Type B pancreatic cell (in vitro differentiated cells): ENCODE results near the gene WNT3. TPM values are rescaled to one million over a fixed set of nuclear protein-coding genes. Genes with fewer than 3 reads are reported as not detected.

ENCODE experiments used
- DNase-seq: peaks from one replicate; pipeline ENCODE4 v3.0.0; 2021; ENCODE audit warnings: mixed read lengths; ENCODE audit not compliant: unreplicated experiment; ENCODE audit errors: extremely low spot score
- H3K27ac Mint-ChIP-seq: 2 replicates; pipeline ENCODE4 v1.8.0; 2021; ENCODE audit warnings: mild to moderate bottlenecking, mixed read lengths
- H3K27me3 Mint-ChIP-seq: 2 replicates; pipeline ENCODE4 v1.8.0; 2021; ENCODE audit warnings: mixed read lengths
- H3K36me3 Mint-ChIP-seq: 2 replicates; pipeline ENCODE4 v1.8.0; 2021; ENCODE audit warnings: mixed read lengths
- H3K4me1 Mint-ChIP-seq: one replicate; pipeline ENCODE4 v1.8.0; 2021; ENCODE audit warnings: mixed read lengths; ENCODE audit not compliant: unreplicated experiment
- H3K4me3 Mint-ChIP-seq: 2 replicates; pipeline ENCODE4 v1.8.0; 2021; ENCODE audit warnings: mild to moderate bottlenecking, mixed read lengths
- H3K9me3 Mint-ChIP-seq: 2 replicates; pipeline ENCODE4 v1.8.0; 2021; ENCODE audit warnings: mixed read lengths
- total RNA-seq: library from RNA; stranded (reverse); gene quantifications from 2 replicates; pipeline ENCODE4 v1.2.1, GENCODE V29; 2021; ENCODE audit warnings: low replicate concordance
- TF ChIP-seq, protein P1 (sequence below): fragments of 200-600 bp; sonication (generic); conservative IDR thresholded peaks from 2 replicates; pipeline ENCODE4 v1.5.0; 2021; ENCODE audit warnings: antibody characterized with exemption, mild to moderate bottlenecking

Gene WNT3
- total RNA-seq, 1 donor from 2014 or later: 14.1 TPM

DNA sequence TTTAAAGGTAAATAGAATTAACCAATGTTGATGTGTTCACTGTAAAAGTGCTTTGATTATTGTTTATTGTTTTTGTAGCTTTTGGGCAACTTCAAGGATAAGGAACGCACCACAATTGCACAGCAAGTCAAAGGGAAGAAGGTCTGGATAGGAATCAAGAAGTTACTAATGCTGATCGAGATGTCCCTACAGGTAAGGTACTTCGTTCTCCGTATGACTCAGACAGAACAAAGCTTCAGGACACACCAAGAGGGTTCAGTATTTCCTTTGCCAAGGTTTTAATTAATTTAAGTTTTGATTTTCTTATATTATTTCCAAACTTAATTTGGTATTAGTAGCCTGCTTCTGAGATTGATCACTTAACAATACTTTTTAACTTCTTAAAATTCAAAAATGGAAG lies 67.1 kb downstream of the WNT3 start:
- no peak overlapping the region for H3K4me3 Mint-ChIP-seq

DNA sequence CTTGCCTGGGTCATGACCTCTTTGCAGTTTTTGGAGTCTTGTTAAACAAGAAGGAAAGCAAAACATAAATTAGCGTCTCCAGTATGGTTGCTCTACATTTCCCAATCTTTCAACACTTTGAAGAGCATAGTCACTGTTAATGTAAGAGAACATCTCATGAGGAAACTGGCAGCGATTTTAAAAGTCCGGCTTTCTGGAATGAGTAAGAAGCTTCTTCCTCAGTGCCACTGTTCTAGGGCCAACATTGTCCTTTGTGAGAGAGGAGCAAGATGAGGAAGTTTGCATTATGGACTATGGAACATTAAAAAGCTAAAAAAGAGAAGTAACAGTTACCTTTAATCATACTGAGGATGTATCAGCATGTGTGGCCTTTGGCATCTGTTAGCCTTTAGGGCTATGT lies 73.1 kb downstream of the WNT3 start:
- DNase-seq: no peak
- Mint-ChIP-seq H3K4me1 (peaks cover 23% of the 10 kb centered on the region), H3K27ac (no peak overlapping the region), H3K4me3 (no peak overlapping the region), H3K9me3 (no peaks in the 10 kb centered on the region), H3K27me3 (no peaks in the 10 kb centered on the region), H3K36me3 (peaks cover 7% of the 10 kb centered on the region)
- TF ChIP-seq, protein P1, sequence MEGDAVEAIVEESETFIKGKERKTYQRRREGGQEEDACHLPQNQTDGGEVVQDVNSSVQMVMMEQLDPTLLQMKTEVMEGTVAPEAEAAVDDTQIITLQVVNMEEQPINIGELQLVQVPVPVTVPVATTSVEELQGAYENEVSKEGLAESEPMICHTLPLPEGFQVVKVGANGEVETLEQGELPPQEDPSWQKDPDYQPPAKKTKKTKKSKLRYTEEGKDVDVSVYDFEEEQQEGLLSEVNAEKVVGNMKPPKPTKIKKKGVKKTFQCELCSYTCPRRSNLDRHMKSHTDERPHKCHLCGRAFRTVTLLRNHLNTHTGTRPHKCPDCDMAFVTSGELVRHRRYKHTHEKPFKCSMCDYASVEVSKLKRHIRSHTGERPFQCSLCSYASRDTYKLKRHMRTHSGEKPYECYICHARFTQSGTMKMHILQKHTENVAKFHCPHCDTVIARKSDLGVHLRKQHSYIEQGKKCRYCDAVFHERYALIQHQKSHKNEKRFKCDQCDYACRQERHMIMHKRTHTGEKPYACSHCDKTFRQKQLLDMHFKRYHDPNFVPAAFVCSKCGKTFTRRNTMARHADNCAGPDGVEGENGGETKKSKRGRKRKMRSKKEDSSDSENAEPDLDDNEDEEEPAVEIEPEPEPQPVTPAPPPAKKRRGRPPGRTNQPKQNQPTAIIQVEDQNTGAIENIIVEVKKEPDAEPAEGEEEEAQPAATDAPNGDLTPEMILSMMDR: no peak

More for the DNA sequence above, 67.1 kb downstream of the WNT3 start:
- TF ChIP-seq, protein P1: no peak
- Mint-ChIP-seq H3K27ac (no peak overlapping the region), H3K36me3 (peaks cover 18% of the 10 kb centered on the region), H3K9me3 (no peaks in the 10 kb centered on the region), H3K27me3 (no peaks in the 10 kb centered on the region), H3K4me1 (peaks cover 2% of the 10 kb centered on the region)
- no peak for DNase-seq

DNA sequence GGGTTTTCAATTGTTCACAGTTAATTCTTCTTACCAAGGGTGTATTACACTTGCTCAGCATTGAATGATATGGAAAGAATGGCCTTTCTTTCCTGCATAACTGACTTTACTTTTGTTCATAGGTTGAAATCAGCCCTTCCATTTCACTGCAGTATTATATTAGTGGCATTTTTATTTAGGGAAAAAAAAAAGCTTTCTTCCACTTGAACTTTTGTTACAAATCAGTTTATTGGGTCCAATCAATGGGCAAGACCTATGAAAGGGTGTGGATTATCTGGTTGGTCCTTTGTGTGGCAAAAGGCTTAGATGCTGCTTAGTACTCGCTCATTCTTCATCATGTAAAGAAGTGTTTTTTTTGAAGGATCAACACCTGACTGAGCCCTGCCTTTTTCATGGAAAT lies 74.1 kb downstream of the WNT3 start:
- H3K4me1 Mint-ChIP-seq: peaks cover 28% of the 10 kb centered on the region
- H3K9me3 Mint-ChIP-seq: no peaks in the 10 kb centered on the region
- no peak overlapping the region for H3K4me3 Mint-ChIP-seq
- H3K27ac Mint-ChIP-seq: no peak overlapping the region
- TF ChIP-seq, protein P1: no peak
- peaks cover 7% of the 10 kb centered on the region for H3K36me3 Mint-ChIP-seq
- H3K27me3 Mint-ChIP-seq: no peaks in the 10 kb centered on the region
- no peak for DNase-seq

DNA sequence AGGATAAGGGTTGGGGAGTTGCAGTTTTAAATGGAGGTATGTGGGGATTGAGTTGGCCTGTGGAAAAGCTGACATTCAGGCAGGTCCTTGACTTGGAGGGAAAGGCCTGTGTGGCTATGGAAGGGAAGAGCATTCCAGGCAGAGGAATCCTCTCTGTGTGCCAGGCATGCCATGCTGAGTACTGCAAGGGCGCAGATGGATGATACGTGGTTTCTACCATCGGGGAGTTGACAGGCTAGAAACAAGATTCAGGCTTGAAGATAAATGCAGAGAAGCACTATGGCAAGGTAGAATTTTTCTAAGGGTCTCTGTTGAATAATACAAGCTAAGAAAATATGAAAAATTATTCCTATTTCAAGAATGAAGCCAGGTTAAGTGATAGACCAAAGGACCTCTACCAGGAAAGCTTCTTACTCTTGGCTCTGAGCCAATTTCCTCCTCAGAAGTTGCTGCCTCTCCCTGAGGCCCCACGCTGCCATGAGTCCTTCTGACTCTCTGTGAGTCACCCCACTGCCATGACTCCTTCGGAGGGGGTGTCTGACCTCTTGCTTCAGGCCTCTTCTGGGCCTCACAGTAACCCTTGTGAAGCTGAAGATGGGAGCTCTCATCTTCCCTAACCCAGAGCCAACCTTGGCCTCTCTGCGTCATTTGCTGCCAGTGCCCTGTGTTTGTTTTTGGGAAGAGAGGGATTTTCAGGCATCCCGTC lies 75.8 kb downstream of the WNT3 start:
- no peak for DNase-seq
- TF ChIP-seq, protein P1: no peak
- Mint-ChIP-seq H3K9me3 (no peaks in the 10 kb centered on the region), H3K4me1 (peaks cover 28% of the 10 kb centered on the region), H3K36me3 (peaks cover 3% of the 10 kb centered on the region), H3K27me3 (no peaks in the 10 kb centered on the region), H3K4me3 (peak overlapping the region; percentile 20), H3K27ac (no peak overlapping the region)

DNA sequence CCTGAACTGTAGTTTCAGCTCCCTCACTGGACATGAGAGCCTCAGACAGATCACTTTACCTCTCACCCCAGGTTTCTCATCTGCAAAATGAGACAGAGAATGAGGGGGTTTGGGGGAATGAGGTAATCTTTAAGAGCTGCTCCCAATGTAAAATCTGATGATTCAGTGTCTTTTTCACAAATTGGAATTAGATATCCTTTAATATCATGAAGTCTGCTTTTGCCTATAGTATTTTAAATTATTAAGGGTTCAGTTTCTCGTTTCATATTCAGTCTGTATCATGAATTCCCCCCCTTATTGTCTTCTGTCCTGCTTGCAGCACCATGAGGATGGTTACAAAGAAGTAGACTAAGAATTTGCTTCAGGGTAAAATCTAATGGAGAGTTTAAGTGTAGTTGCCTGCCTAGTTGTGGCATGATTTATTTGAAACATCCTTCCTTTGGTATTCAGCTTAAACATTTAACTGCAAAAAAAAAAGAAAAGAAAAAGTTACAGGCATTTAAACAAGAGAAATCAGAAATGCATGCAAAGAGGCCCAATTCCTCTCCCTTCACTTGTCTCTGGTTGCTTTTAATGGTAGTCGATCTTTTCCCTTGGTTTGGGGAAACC lies 77.3 kb downstream of the WNT3 start:
- peak overlapping the region; percentile 26 for H3K4me3 Mint-ChIP-seq
- H3K4me1 Mint-ChIP-seq: peaks cover 28% of the 10 kb centered on the region
- H3K9me3 Mint-ChIP-seq: no peaks in the 10 kb centered on the region
- no peaks in the 10 kb centered on the region for H3K27me3 Mint-ChIP-seq
- peak overlapping the region; percentile 70 for H3K27ac Mint-ChIP-seq
- TF ChIP-seq, protein P1: no peak
- peaks cover 3% of the 10 kb centered on the region for H3K36me3 Mint-ChIP-seq
- DNase-seq: no peak
